HG03558 (cell line): ENCODE data around the gene CHADL.

Experiments used
- ATAC-seq: cut with Tn5 transposase; IDR thresholded peaks from one replicate; pipeline ENCODE4 v1.9.1; 2021; ENCODE audit warnings: moderate number of reproducible peaks; ENCODE audit not compliant: unreplicated experiment; ENCODE audit errors: extremely low read depth

CHADL gene

GRCh38 chr22:41234815-41235695 lies 5.7 kb downstream of the CHADL start:
- no peak for ATAC-seq

GRCh38 chr22:41231369-41231768 lies 9.4 kb downstream of the CHADL start:
- ATAC-seq, result no peak

- ATAC-seq, result no peak
Measured at GRCh38 chr22:41230401-41230785, 10.3 kb downstream of the CHADL start.

GRCh38 chr22:41229730-41230400 lies 10.9 kb downstream of the CHADL start:
- ATAC-seq, result no peak

DNA sequence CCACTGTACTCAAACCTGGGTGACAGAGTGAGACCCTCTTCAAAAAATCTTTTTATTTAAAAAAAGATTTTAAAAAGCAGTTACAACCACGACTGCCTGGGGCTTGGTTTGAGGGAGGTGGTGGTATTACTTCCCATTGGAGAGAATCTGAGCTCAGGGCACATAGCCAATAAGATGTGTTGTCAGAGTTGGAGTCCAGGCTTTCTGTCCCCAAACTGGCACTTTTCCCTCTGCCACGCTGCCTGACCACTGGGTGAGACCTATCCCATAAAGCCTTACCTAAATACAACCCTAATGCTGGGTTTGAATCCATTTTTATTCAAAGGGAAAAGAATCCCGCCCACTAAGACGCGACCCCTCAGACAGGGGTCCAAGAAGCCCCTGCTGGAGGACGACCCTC lies 11.5 kb downstream of the CHADL start:
- no peak for ATAC-seq

DNA sequence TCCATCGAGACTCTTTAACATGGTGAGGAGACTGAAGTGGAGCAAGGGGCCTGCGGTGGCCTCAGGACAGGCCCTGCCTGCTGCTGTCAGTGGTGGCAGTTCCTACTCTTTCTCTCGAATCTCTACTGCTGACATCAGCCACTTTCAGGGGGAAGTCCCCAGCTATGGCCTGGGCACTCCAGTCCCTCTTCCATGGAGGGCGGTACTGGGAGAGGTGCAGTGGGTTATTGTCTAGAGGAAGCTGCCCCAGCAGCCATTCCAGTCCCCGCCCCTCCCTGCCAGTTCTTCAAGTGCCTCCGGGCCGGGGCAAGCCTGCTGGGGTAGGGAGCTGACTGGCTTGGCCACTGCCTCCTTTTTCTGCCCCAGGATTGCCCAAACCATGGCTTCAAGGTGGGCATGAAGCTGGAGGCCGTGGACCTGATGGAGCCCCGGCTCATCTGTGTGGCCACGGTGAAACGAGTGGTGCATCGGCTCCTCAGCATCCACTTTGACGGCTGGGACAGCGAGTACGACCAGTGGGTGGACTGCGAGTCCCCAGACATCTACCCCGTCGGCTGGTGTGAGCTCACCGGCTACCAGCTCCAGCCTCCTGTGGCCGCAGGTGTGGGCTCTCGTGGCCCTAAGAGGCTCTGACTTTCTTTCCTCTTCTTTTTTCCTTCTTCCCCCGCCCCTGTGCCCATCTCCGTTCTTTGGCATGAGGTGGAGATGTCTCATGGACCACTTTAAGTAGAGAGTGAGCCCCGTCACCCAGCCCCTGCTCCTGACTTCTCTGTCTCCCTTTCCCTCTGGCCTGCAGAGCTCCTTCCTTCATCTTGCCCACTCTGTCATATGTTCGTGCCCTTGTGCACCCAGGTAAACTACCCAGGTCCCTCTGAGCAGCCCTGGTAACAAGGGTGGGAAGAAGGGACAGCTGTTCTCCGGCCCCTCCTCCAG lies 13.7 kb downstream of the CHADL start:
- no peak for ATAC-seq

- no peak for ATAC-seq
Measured at GRCh38 chr22:41223535-41223934, 17.2 kb downstream of the CHADL start.

DNA sequence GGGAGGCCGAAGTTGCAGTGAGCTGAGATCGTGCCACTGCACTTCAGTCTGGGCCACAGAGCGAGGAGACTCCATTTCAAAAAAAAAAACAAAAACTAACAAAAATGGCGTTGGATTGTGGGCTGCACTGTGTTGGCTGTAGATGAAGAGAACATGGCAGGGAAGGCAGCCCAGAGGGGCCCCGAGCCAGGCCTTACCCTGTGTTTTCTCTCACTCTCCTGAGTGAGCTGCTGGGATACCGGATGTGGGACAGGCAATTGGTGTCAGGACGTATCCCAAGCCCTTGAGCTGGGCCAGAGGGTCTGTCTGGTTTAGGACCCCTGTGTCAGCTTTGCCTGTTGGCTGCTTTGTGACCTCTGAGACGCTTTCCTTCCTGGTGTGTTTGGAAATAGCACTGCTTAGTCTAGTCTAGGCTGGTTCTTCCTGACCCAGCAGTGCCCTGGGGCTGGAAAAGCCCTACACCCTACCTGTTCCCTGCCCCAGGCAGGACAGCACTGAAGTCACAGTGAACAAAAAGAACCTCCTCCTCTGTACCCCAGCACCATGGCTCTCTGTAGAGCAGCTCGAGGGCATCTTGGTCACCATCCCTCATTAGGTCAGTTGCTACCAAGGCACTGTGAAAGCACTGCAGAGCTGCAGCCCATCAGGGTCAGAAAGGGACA lies 17.8 kb downstream of the CHADL start:
- ATAC-seq, result no peak

GRCh38 chr22:41217553-41218157 lies 23.1 kb downstream of the CHADL start:
- no peak for ATAC-seq

GRCh38 chr22:41216984-41217383 lies 23.7 kb downstream of the CHADL start:
- no peak for ATAC-seq

DNA sequence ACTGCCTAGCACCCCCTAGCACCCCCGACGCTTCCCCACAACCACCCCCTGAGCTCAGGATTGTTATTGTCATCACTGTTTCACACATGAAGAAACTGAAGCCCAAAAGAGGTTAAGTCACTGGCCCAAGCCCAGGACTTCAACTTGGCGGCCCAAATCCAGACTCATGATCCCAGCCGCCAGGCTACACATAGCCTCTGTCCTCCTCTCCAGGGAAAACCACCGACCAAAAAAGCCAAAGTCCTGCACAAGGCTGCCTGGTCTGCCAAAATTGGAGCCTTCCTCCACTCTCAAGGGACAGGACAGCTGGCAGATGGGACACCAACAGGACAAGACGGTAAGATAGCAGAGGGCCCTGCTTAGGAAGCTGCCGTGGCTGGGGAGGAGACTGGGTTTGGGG lies 24.8 kb downstream of the CHADL start:
- no peak for ATAC-seq

- ATAC-seq, result no peak
Measured at GRCh38 chr22:41215409-41215808, 25.3 kb downstream of the CHADL start.

DNA sequence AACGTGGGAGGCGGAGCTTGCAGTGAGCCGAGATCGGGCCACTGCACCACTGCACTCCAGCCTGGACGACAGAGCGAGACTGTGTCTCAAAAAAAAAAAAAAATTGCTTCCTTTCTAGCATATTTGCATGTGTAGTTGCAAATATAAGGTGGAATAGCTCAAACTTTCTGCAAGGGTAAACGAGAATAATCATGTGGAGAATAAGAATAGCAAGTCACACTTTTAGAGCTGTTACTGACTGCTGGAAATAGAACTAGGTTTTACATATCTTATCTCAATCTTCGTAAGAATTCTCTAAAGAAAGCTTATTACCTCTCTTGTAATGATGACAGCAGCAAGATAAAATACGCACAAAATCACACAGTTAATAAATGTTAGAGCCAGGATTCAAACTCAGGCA lies 34.0 kb downstream of the CHADL start:
- ATAC-seq, result no peak

DNA sequence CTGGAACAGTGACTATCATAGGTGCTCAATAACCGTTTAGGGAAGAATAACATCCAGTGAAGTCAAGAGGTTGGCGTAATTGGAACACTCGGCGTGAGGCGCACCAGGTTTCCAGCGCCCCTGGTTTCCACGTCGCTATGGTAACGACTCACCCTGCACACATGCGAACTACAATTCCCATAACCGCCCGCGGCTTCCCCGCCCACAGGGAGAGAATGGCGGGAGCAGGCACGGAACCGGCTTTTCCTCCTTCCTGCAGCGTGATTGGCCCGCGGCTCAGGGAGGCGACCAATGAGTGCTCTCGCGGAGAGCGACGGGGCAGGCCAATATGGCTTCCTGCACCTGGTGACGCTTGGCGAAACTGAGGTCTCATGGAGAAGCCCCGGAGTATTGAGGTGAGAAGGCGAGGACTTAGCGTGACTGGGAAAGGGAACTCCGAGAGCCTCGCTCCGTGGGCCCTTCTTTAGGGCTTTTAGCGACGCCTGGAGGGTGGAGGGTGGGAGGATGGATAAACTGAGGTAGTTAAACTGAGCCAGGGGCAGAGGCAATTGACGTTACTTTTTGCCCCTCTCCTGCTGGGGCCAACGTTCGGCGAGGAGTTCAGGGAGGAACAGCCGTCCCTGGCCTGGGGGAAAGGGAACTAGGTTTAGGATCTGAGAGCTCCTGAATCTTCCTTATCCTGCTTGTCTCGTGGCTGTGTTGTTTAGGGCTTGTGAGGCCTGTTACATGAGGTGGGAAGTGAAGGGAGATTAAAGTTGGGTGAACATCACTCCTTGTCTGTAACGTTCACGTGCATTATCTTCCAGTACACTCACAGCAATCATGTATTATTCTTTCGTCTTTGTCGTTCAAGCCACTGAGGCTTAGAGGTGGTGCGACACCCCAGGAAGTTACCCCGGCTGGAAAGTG lies 35.5 kb downstream of the CHADL start, which contains the start of gene L3MBTL2:
TSS of gene L3MBTL2 (plus strand) at position 321 of the 909 bp plus-strand sequence. CDS start at position 372, 51 bp downstream.
- peak; percentile 91 for ATAC-seq

DNA sequence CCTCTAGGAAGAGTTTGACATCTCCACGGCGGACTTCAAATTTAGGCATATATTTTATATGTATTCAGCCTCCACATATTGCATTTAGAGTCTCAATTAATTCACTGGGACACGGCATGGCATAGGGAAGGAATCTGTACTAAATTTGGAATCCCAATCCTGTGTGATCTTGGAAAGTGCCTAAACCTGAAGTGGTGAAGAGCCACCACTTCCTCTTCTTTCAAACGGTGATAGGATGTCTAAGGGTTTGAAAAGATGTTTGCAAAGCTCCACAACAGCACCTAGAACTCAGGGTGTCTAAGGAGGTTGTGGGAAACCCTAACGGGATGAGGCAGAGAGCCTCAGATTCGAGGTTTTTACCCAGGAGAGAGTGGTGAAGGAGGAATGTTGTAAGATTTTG lies 36.7 kb downstream of the CHADL start:
- ATAC-seq, result no peak

DNA sequence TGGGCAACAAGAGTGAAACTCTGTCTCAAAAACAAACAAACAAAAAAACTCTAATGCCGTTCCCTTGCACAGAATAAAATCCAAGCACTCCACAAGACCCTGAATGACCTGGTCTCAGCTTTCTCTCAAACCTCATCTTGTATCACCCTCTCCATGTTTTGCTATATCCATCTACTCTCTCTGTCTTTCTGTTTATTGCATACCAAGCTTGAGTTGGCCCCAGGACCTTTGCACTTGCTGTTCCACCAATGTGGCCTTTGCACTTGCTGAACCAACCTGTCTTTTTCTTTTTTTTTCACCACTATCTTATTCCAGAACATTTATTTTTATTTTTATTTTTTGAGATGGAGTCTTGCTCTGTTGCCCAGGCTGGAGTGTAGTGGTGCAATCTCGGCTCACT lies 37.6 kb downstream of the CHADL start:
- ATAC-seq, result no peak

DNA sequence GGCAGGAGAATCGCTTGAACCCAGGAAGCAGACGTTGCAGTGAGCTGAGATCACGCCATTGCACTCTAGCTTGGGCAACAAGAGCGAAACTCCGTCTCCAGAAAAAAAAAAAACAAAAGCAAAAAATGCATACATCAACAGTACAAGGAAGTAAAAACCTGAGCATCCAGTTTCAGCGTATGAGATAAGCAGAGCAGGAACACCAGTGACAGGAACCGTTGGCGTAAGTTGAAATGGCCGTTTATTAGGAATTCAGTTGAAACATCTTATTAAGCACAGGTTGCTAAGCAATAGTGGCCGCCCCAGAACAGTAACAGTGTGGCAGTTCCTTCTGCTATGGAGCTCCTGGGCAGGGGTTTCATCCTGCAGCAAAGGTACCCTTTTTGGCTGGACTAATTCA lies 39.6 kb downstream of the CHADL start:
- ATAC-seq, result no peak

DNA sequence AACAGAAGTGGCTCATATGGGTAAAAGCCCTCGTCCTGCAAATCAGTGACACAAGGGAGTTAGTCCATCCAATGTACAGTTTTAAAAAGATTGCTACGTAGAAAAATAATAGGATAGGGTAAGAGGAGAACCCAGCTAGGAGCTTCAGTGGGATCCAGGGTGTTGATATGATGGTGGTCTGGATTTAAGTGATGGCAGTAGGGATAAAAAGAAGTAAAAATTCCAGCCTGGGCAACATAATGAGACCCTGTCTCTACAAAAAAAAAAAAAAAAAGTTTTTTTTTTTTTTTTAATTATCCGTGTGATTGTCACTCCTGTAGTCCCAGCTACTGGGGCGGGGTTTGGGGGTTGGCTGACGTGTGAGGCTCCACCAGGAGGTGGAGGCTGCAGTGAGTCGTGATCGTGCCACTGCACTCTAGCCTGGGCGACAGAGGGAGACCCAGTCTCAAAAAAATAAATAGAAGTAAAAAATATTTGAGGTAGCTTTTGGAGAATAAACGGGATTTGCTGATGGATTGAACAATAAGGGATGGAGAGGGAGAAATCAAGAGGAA lies 42.6 kb downstream of the CHADL start:
- ATAC-seq, result no peak
